ENCODE results near the gene STRIT1.

DNA sequence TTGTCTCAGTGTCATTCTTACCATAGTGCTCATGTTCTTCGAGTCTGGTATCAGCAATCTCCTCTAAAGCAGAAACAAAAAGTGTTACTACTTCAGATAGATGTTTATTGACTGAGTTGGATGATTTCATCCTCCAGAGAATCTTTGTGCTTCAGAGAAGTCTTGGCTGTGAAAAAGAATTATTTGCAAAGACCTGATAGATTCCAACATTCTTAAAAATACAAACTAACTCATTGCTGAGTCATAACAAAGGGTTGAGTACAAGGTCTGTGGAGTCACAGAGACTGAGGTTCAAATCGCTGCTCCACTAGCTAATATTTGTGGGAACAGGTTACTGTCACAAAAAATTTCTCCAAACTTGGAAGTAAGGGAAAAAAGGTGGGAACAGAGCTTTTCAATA lies 9.0 kb upstream of the STRIT1 start:
- TF ChIP-seq, protein P1, sequence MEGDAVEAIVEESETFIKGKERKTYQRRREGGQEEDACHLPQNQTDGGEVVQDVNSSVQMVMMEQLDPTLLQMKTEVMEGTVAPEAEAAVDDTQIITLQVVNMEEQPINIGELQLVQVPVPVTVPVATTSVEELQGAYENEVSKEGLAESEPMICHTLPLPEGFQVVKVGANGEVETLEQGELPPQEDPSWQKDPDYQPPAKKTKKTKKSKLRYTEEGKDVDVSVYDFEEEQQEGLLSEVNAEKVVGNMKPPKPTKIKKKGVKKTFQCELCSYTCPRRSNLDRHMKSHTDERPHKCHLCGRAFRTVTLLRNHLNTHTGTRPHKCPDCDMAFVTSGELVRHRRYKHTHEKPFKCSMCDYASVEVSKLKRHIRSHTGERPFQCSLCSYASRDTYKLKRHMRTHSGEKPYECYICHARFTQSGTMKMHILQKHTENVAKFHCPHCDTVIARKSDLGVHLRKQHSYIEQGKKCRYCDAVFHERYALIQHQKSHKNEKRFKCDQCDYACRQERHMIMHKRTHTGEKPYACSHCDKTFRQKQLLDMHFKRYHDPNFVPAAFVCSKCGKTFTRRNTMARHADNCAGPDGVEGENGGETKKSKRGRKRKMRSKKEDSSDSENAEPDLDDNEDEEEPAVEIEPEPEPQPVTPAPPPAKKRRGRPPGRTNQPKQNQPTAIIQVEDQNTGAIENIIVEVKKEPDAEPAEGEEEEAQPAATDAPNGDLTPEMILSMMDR (IDR thresholded peaks at IDR 0.05; ENCODE audit: poor library complexity), result no peak
- no peak for TF ChIP-seq EZH2phosphoT487 (IDR thresholded peaks at IDR 0.05; ENCODE audit: low read depth, severe bottlenecking, unreplicated experiment)
- TF ChIP-seq EZH2 (IDR thresholded peaks at IDR 0.05; ENCODE audit: borderline replicate concordance), result no peak

Data from hepatocyte (in vitro differentiated cells).